ENCODE results near the gene CFAP46. TPM values are rescaled to one million over a fixed set of nuclear protein-coding genes. Genes with fewer than 3 reads are reported as not detected.
A peak's percentile ranks its signal among the peaks of the same experiment; 100 is the strongest.
"Not testable (repeated sequence)": the region's sequence is repeated elsewhere in the genome, so short reads cannot be mapped to it uniquely, and the experiment has no call there.

The CFAP46 gene
- total RNA-seq, 3 donors from 2014 or later (not counting 1 experiment from before 2014, with no cell fraction given), result 0.35 TPM; not detected in 2

- WGBS (ENCODE audit: insufficient coverage), result 77% methylated on average over 21 of the region's 21 CpGs
- ATAC-seq, result peak in 2 of 3 donors; percentile 13 to 31
- DNase-seq, result no peak
- H3K4me1 Mint-ChIP-seq, result peaks cover 8 to 9% of the 10 kb centered on the region in 2 donors
- peaks cover 10 to 22% of the 10 kb centered on the region in 2 donors for H3K27me3 Mint-ChIP-seq (ENCODE audit: low read depth in 2 of 2)
- TF ChIP-seq CTCF (IDR thresholded peaks at IDR 0.05), result no peak
- Histone ChIP-seq H3K4me3 (ENCODE audit: low read length) (no peak overlapping the region), H3K9me3 (ENCODE audit: control insufficient read depth, insufficient read depth, low read length) (no peaks in the 10 kb centered on the region), H3K4me1 (ENCODE audit: control insufficient read depth, insufficient read depth, low read length) (no peaks in the 10 kb centered on the region), H3K36me3 (ENCODE audit: control insufficient read depth, insufficient read depth, low read length) (no peaks in the 10 kb centered on the region), H3K27me3 (ENCODE audit: control insufficient read depth, insufficient read depth, low read length) (no peaks in the 10 kb centered on the region), H3K27ac (ENCODE audit: low read length) (no peak overlapping the region)
- intact Hi-C loops (cut with micrococcal nuclease), result loop anchor here (10.0 kb wide), 1 partner anchor 250 kb away; no protein-coding TSS in a partner anchor
- H3K36me3 Mint-ChIP-seq, result no peaks in the 10 kb centered on the region
- H3K27ac Mint-ChIP-seq, result no peak overlapping the region
- no peak overlapping the region for H3K4me3 Mint-ChIP-seq
- no peaks in the 10 kb centered on the region for H3K9me3 Mint-ChIP-seq
Observed at GRCh38 chr10:132904814-132905649, 37.3 kb downstream of the CFAP46 start.

GRCh38 chr10:132904181-132904813 lies 38.1 kb downstream of the CFAP46 start:
- no peaks in the 10 kb centered on the region for H3K36me3 Mint-ChIP-seq
- H3K9me3 Mint-ChIP-seq, result no peaks in the 10 kb centered on the region
- Histone ChIP-seq H3K4me3 (ENCODE audit: low read length) (no peak overlapping the region), H3K27me3 (ENCODE audit: control insufficient read depth, insufficient read depth, low read length) (no peaks in the 10 kb centered on the region), H3K4me1 (ENCODE audit: control insufficient read depth, insufficient read depth, low read length) (no peaks in the 10 kb centered on the region), H3K36me3 (ENCODE audit: control insufficient read depth, insufficient read depth, low read length) (no peaks in the 10 kb centered on the region), H3K9me3 (ENCODE audit: control insufficient read depth, insufficient read depth, low read length) (no peaks in the 10 kb centered on the region), H3K27ac (ENCODE audit: low read length) (no peak overlapping the region)
- H3K27ac Mint-ChIP-seq, result no peak overlapping the region
- ATAC-seq, result peak in 2 of 3 donors; percentile 55 to 70
- H3K4me1 Mint-ChIP-seq, result peaks cover 8 to 9% of the 10 kb centered on the region in 2 donors
- intact Hi-C loops (cut with micrococcal nuclease), result loop anchor here (10.0 kb wide), 1 partner anchor 249 kb away; no protein-coding TSS in a partner anchor
- 26% methylated on average over 14 of the region's 15 CpGs for WGBS (ENCODE audit: insufficient coverage)
- peak in 1 of 2 donors; percentile 26 for DNase-seq
- H3K4me3 Mint-ChIP-seq, result no peak overlapping the region
- peak; percentile 78 for TF ChIP-seq CTCF (IDR thresholded peaks at IDR 0.05)
- peaks cover 10 to 22% of the 10 kb centered on the region in 2 donors for H3K27me3 Mint-ChIP-seq (ENCODE audit: low read depth in 2 of 2)

- H3K4me3 ChIP-seq (ENCODE audit: low read length); H3K27ac Mint-ChIP-seq; H3K36me3 Mint-ChIP-seq; H3K4me1 ChIP-seq (ENCODE audit: control insufficient read depth, insufficient read depth, low read length); H3K4me3 Mint-ChIP-seq; H3K9me3 ChIP-seq (ENCODE audit: control insufficient read depth, insufficient read depth, low read length); H3K9me3 Mint-ChIP-seq; DNase-seq; H3K27me3 ChIP-seq (ENCODE audit: control insufficient read depth, insufficient read depth, low read length); H3K4me1 Mint-ChIP-seq; ATAC-seq; H3K27ac ChIP-seq (ENCODE audit: low read length); H3K36me3 ChIP-seq (ENCODE audit: control insufficient read depth, insufficient read depth, low read length): not testable (repeated sequence)
- WGBS (ENCODE audit: insufficient coverage), result 88% methylated on average over 16 of the region's 19 CpGs
- peaks cover 10 to 22% of the 10 kb centered on the region in 2 donors for H3K27me3 Mint-ChIP-seq (ENCODE audit: low read depth in 2 of 2)
- intact Hi-C loops (cut with micrococcal nuclease), result loop anchor here (10.0 kb wide), 1 partner anchor 248 kb away; no protein-coding TSS in a partner anchor
Observed at GRCh38 chr10:132902656-132903575, 39.5 kb downstream of the CFAP46 start.

Data from natural killer cell (primary cell).